OCI-LY1 (cell line): Measurements from ENCODE around the gene XYLT1.
A peak's percentile ranks its signal among the peaks of the same experiment; 100 is the strongest.

ENCODE experiments used
- CTCF ChIP-seq: fragments of 200-600 bp; sonication (generic), shearing (Covaris generic); IDR thresholded peaks from 2 replicates; pipeline ENCODE4 v1.5.1; 2017; ENCODE audit warnings: mild to moderate bottlenecking, antibody characterized with exemption, low read length, moderate library complexity, mixed read lengths
- EZH2 ChIP-seq: fragments of 200-600 bp; sonication (generic), shearing (Covaris generic); IDR thresholded peaks from 2 replicates; pipeline ENCODE4 v1.8.0; 2017; ENCODE audit warnings: borderline replicate concordance, mixed run types, mild to moderate bottlenecking, antibody characterized with exemption, low read length, moderate library complexity, mixed read lengths

GRCh38 chr16:17194190-17194780 is 276.5 kb downstream of the XYLT1 start:
- TF ChIP-seq CTCF: peak; percentile 83
- TF ChIP-seq EZH2: no peak
